Natural killer cell treated with Interleukin-12 subunit alpha and Interleukin-12 subunit beta and Interleukin-15 and Interleukin-18, amount 100 ng/mL, for 72 hours (primary cell): Measurements from ENCODE around the gene TIAM1. TPM values are rescaled to one million over a fixed set of nuclear protein-coding genes. Genes with fewer than 3 reads are reported as not detected.

ENCODE experiments used
- ATAC-seq, 2 donors: fragments of 150-1000 bp; cut with Tn5 transposase in 1 of 2; sonication (Bioruptor Pico), chemical (Tn5 transposase) in 1 of 2; 2 replicates each; pipeline ENCODE4 v1.10.0; 2021
- DNase-seq: peaks from one replicate; pipeline ENCODE4 v3.0.0; 2022; ENCODE audit warnings: low spot score
- H3K27ac Mint-ChIP-seq, 2 donors: 1 replicate in 1 of 2; 2 replicates in 1 of 2; pipeline ENCODE4 v1.8.0; 2022; ENCODE audit warnings: mixed read lengths in 2 of 2, mild to moderate bottlenecking in 1 of 2, moderate library complexity in 1 of 2
- H3K27me3 Mint-ChIP-seq, 2 donors: 1 replicate in 1 of 2; 2 replicates in 1 of 2; pipeline ENCODE4 v1.8.0; 2022; ENCODE audit warnings: mixed read lengths in 2 of 2
- H3K36me3 Mint-ChIP-seq: one replicate; pipeline ENCODE4 v1.8.0; 2022; ENCODE audit warnings: mixed read lengths
- H3K4me1 Mint-ChIP-seq, 2 donors: 1 replicate in 1 of 2; 2 replicates in 1 of 2; pipeline ENCODE4 v1.8.0; 2022; ENCODE audit warnings: low read depth in 2 of 2, mixed read lengths in 2 of 2, mild to moderate bottlenecking in 1 of 2
- H3K4me3 Mint-ChIP-seq: one replicate; pipeline ENCODE4 v1.8.0; 2022; ENCODE audit warnings: mixed read lengths
- H3K9me3 Mint-ChIP-seq: 2 replicates; pipeline ENCODE4 v1.8.0; 2022; ENCODE audit warnings: mixed read lengths
- total RNA-seq, 2 donors: library from RNA; stranded (reverse); gene quantifications; one replicate each; pipeline ENCODE4 v1.2.3, GENCODE V29; 2022

TIAM1 gene
- total RNA-seq, 2 donors from 2014 or later = 57.4 to 125 TPM

GRCh38 chr21:31103571-31104265, 240.3 kb downstream of the TIAM1 start:
- H3K36me3 Mint-ChIP-seq = no peaks in the 10 kb centered on the region
- H3K4me1 Mint-ChIP-seq = peaks cover 3 to 6% of the 10 kb centered on the region in 2 donors
- ATAC-seq (no peak), DNase-seq (no peak)
- peaks cover 12 to 30% of the 10 kb centered on the region in 2 donors for H3K27me3 Mint-ChIP-seq
- H3K27ac Mint-ChIP-seq = no peak overlapping the region
- no peak overlapping the region for H3K4me3 Mint-ChIP-seq
- no peaks in the 10 kb centered on the region for H3K9me3 Mint-ChIP-seq

GRCh38 chr21:31103163-31103562, 240.9 kb downstream of the TIAM1 start:
- H3K27ac Mint-ChIP-seq = no peak overlapping the region
- peaks cover 16 to 28% of the 10 kb centered on the region in 2 donors for H3K27me3 Mint-ChIP-seq
- H3K36me3 Mint-ChIP-seq = no peaks in the 10 kb centered on the region
- DNase-seq = no peak
- no peak overlapping the region for H3K4me3 Mint-ChIP-seq
- ATAC-seq = no peak
- H3K4me1 Mint-ChIP-seq = peaks cover 5 to 11% of the 10 kb centered on the region in 2 donors
- no peaks in the 10 kb centered on the region for H3K9me3 Mint-ChIP-seq

- no peaks in the 10 kb centered on the region for H3K9me3 Mint-ChIP-seq
- ATAC-seq = no peak
- H3K27ac Mint-ChIP-seq = no peak overlapping the region
- H3K36me3 Mint-ChIP-seq = no peaks in the 10 kb centered on the region
- no peak overlapping the region for H3K4me3 Mint-ChIP-seq
- H3K27me3 Mint-ChIP-seq = peaks cover 11 to 25% of the 10 kb centered on the region in 2 donors
- peaks cover 5 to 11% of the 10 kb centered on the region in 2 donors for H3K4me1 Mint-ChIP-seq
- no peak for DNase-seq
Measured at GRCh38 chr21:31099122-31099521, 244.9 kb downstream of the TIAM1 start.

- peaks cover 14 to 30% of the 10 kb centered on the region in 2 donors for H3K27me3 Mint-ChIP-seq
- no peak overlapping the region for H3K27ac Mint-ChIP-seq
- peak; percentile 74 for ATAC-seq
- no peaks in the 10 kb centered on the region for H3K9me3 Mint-ChIP-seq
- DNase-seq = peak; percentile 81
- no peak overlapping the region for H3K4me3 Mint-ChIP-seq
- H3K4me1 Mint-ChIP-seq = peaks cover 5 to 11% of the 10 kb centered on the region in 2 donors
- H3K36me3 Mint-ChIP-seq = no peaks in the 10 kb centered on the region
Measured at GRCh38 chr21:31098576-31099005, 245.5 kb downstream of the TIAM1 start.

- Mint-ChIP-seq H3K36me3 (no peaks in the 10 kb centered on the region), H3K27me3 (peaks cover 17 to 41% of the 10 kb centered on the region in 2 donors), H3K4me3 (no peak overlapping the region), H3K9me3 (no peaks in the 10 kb centered on the region), H3K27ac (no peak overlapping the region), H3K4me1 (no peaks in the 10 kb centered on the region)
- ATAC-seq (no peak), DNase-seq (no peak)
Measured at GRCh38 chr21:31092832-31093625, 251.0 kb downstream of the TIAM1 start.

GRCh38 chr21:31090376-31090775, 253.7 kb downstream of the TIAM1 start:
- Mint-ChIP-seq H3K4me1 (peaks cover 8 to 10% of the 10 kb centered on the region in 2 donors), H3K4me3 (no peak overlapping the region), H3K9me3 (no peaks in the 10 kb centered on the region), H3K36me3 (no peaks in the 10 kb centered on the region), H3K27ac (no peak overlapping the region), H3K27me3 (peaks cover 22 to 33% of the 10 kb centered on the region in 2 donors)
- DNase-seq (no peak), ATAC-seq (no peak)

GRCh38 chr21:31088474-31088751, 255.6 kb downstream of the TIAM1 start:
- DNase-seq = no peak
- Mint-ChIP-seq H3K27ac (no peak overlapping the region), H3K36me3 (no peaks in the 10 kb centered on the region), H3K4me1 (peaks cover 8 to 10% of the 10 kb centered on the region in 2 donors), H3K4me3 (no peak overlapping the region), H3K9me3 (no peaks in the 10 kb centered on the region), H3K27me3 (peaks cover 18 to 19% of the 10 kb centered on the region in 2 donors)
- peak; percentile 31 to 40 for ATAC-seq

GRCh38 chr21:31087639-31088473, 256.2 kb downstream of the TIAM1 start:
- no peak for ATAC-seq
- Mint-ChIP-seq H3K9me3 (no peaks in the 10 kb centered on the region), H3K36me3 (no peaks in the 10 kb centered on the region), H3K27ac (no peak overlapping the region), H3K27me3 (peaks cover 17 to 18% of the 10 kb centered on the region in 2 donors), H3K4me3 (no peak overlapping the region), H3K4me1 (peaks cover 8 to 10% of the 10 kb centered on the region in 2 donors)
- no peak for DNase-seq

GRCh38 chr21:31084689-31085088, 259.4 kb downstream of the TIAM1 start:
- Mint-ChIP-seq H3K27ac (no peak overlapping the region), H3K27me3 (peaks cover 6 to 8% of the 10 kb centered on the region in 2 donors), H3K36me3 (no peaks in the 10 kb centered on the region), H3K9me3 (no peaks in the 10 kb centered on the region), H3K4me1 (peaks cover 8 to 10% of the 10 kb centered on the region in 2 donors), H3K4me3 (no peak overlapping the region)
- no peak for ATAC-seq
- DNase-seq = no peak

GRCh38 chr21:31078796-31079195, 265.3 kb downstream of the TIAM1 start:
- DNase-seq = no peak
- Mint-ChIP-seq H3K36me3 (no peaks in the 10 kb centered on the region), H3K4me3 (no peak overlapping the region), H3K4me1 (peaks cover 0 to 10% of the 10 kb centered on the region in 2 donors), H3K9me3 (no peaks in the 10 kb centered on the region), H3K27me3 (peaks cover 9 to 13% of the 10 kb centered on the region in 2 donors), H3K27ac (no peak overlapping the region)
- peak in 1 of 2 donors; percentile 55 for ATAC-seq

GRCh38 chr21:31078216-31078615, 265.8 kb downstream of the TIAM1 start:
- Mint-ChIP-seq H3K9me3 (no peaks in the 10 kb centered on the region), H3K4me3 (no peak overlapping the region), H3K4me1 (peaks cover 0 to 10% of the 10 kb centered on the region in 2 donors), H3K36me3 (no peaks in the 10 kb centered on the region), H3K27ac (no peak overlapping the region), H3K27me3 (peaks cover 9 to 14% of the 10 kb centered on the region in 2 donors)
- DNase-seq = no peak
- no peak for ATAC-seq

- no peak for DNase-seq
- no peak overlapping the region for H3K4me3 Mint-ChIP-seq
- no peaks in the 10 kb centered on the region for H3K36me3 Mint-ChIP-seq
- no peak for ATAC-seq
- peaks cover 0 to 10% of the 10 kb centered on the region in 2 donors for H3K4me1 Mint-ChIP-seq
- peaks cover 16 to 31% of the 10 kb centered on the region in 2 donors for H3K27me3 Mint-ChIP-seq
- H3K9me3 Mint-ChIP-seq = no peaks in the 10 kb centered on the region
- H3K27ac Mint-ChIP-seq = no peak overlapping the region
Measured at GRCh38 chr21:31075848-31076247, 268.2 kb downstream of the TIAM1 start.

- no peaks in the 10 kb centered on the region for H3K9me3 Mint-ChIP-seq
- H3K4me3 Mint-ChIP-seq = no peak overlapping the region
- peaks cover 14 to 33% of the 10 kb centered on the region in 2 donors for H3K27me3 Mint-ChIP-seq
- H3K36me3 Mint-ChIP-seq = no peaks in the 10 kb centered on the region
- no peak for DNase-seq
- H3K4me1 Mint-ChIP-seq = no peaks in the 10 kb centered on the region
- H3K27ac Mint-ChIP-seq = no peak overlapping the region
- no peak for ATAC-seq
Measured at GRCh38 chr21:31072533-31072932, 271.5 kb downstream of the TIAM1 start.
